Measurements from ENCODE around the gene RPTOR.

The RPTOR gene

DNA sequence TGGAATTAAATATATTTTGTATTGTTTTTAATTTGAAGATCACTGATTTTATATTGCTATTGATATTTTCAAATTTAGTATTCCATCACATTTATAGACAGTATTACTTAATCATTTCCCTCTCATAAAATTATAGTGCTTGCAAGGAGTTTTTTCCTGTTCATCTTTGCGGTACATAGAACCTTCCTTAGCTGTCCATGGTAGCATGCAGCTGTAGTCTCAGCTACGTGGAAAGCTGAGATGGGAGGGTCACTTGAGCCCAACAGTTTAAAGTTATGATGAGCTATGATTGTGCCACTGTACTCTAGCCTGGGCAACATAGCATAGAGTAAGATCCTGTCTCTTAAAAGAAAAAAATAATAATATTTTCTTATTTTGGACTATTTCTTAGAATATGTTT lies 231.2 kb downstream of the RPTOR start:
- TF ChIP-seq, protein P1, sequence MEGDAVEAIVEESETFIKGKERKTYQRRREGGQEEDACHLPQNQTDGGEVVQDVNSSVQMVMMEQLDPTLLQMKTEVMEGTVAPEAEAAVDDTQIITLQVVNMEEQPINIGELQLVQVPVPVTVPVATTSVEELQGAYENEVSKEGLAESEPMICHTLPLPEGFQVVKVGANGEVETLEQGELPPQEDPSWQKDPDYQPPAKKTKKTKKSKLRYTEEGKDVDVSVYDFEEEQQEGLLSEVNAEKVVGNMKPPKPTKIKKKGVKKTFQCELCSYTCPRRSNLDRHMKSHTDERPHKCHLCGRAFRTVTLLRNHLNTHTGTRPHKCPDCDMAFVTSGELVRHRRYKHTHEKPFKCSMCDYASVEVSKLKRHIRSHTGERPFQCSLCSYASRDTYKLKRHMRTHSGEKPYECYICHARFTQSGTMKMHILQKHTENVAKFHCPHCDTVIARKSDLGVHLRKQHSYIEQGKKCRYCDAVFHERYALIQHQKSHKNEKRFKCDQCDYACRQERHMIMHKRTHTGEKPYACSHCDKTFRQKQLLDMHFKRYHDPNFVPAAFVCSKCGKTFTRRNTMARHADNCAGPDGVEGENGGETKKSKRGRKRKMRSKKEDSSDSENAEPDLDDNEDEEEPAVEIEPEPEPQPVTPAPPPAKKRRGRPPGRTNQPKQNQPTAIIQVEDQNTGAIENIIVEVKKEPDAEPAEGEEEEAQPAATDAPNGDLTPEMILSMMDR (IDR thresholded peaks at IDR 0.05; ENCODE audit: low read depth, low read length, missing control alignments) = no peak
- Histone ChIP-seq H3K4me3 (ENCODE audit: low read depth, low read length) (no peak overlapping the region), H3K27ac (no peak overlapping the region), H3K36me3 (replicated peaks) (no peaks in the 10 kb centered on the region), H3K27me3 (replicated peaks) (no peaks in the 10 kb centered on the region)
- no peak for DNase-seq
- in situ Hi-C loops (cut with HindIII; ENCODE audit: low pct_ligation_motif_present, low sequenced_read_pairs) = no loop called here

DNA sequence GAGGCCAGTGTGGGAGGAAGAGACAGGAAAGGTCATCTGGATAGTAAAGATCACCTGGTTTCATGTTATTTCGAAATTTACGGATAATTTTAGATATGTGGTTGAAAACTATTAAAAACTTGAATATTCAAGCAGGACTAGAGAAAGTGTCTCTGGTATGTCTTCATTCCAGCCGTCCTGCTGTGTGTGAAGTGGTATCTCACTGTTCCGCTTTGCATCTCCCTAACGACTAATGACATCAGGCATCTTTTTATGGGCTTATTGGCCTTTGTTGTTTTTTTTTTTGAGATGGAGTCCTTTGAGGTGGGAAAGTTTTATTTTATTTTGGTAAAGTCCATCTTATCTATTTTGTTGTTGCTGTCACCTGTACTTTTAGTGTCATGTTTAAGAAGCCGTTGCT lies 232.6 kb downstream of the RPTOR start:
- in situ Hi-C loops (cut with HindIII; ENCODE audit: low pct_ligation_motif_present, low sequenced_read_pairs) = no loop called here
- H3K4me3 ChIP-seq (ENCODE audit: low read depth, low read length) = no peak overlapping the region

DNA sequence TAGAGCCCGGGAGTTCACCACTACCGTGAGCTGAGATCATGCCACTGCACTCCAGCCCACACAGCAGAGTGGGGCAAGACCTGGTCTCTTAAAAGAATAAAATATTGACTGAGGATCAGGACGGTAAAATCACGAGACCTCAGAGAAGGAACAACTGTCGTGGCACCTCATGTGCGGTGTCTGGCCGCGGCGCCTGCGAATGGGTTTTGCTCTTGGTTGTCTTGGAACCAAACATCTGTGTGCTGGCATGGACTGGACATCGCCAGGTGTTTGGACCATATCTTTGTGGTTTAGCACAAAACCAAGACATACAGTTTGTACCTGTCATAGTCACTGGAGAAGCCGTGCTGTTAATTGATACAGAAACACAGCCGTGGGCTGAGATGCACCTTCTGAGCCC lies 234.1 kb downstream of the RPTOR start:
- TF ChIP-seq, protein P1 (IDR thresholded peaks at IDR 0.05; ENCODE audit: low read depth, low read length, missing control alignments) = no peak
- no peak for DNase-seq
- in situ Hi-C loops (cut with HindIII; ENCODE audit: low pct_ligation_motif_present, low sequenced_read_pairs) = no loop called here
- H3K27ac ChIP-seq = no peak overlapping the region
- H3K36me3 ChIP-seq (replicated peaks) = no peaks in the 10 kb centered on the region
- H3K27me3 ChIP-seq (replicated peaks) = no peaks in the 10 kb centered on the region
- H3K4me3 ChIP-seq (ENCODE audit: low read depth, low read length) = no peak overlapping the region

More for the DNA sequence above, 232.6 kb downstream of the RPTOR start:
- Histone ChIP-seq H3K27ac (no peak overlapping the region), H3K36me3 (replicated peaks) (no peaks in the 10 kb centered on the region), H3K27me3 (replicated peaks) (no peaks in the 10 kb centered on the region)
- no peak for DNase-seq
- TF ChIP-seq, protein P1 (IDR thresholded peaks at IDR 0.05; ENCODE audit: low read depth, low read length, missing control alignments) = no peak

DNA sequence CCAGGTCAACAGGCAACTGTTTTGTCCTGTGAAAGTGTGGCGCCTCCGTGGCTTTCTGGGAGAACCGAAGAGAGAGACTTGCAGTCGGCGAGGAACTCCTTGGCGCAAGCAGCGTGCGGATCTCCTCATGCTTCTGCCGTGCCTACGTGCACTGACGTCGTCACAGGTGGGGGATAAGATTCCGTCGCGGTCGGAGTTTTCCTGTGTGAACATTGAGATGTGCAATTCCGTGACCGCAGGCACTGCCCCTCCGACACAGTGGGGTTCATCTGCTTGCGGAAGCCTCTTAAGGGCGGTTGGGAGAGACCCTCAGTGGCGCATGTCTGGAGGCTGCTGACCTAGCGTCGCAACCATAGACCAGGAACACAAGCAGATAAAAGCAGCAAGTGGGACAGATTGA lies 234.7 kb downstream of the RPTOR start:
- H3K27ac ChIP-seq = no peak overlapping the region
- H3K36me3 ChIP-seq (replicated peaks) = no peaks in the 10 kb centered on the region
- TF ChIP-seq, protein P1 (IDR thresholded peaks at IDR 0.05; ENCODE audit: low read depth, low read length, missing control alignments) = no peak
- H3K4me3 ChIP-seq (ENCODE audit: low read depth, low read length) = no peak overlapping the region
- H3K27me3 ChIP-seq (replicated peaks) = no peaks in the 10 kb centered on the region
- DNase-seq = no peak
- in situ Hi-C loops (cut with HindIII; ENCODE audit: low pct_ligation_motif_present, low sequenced_read_pairs) = no loop called here

DNA sequence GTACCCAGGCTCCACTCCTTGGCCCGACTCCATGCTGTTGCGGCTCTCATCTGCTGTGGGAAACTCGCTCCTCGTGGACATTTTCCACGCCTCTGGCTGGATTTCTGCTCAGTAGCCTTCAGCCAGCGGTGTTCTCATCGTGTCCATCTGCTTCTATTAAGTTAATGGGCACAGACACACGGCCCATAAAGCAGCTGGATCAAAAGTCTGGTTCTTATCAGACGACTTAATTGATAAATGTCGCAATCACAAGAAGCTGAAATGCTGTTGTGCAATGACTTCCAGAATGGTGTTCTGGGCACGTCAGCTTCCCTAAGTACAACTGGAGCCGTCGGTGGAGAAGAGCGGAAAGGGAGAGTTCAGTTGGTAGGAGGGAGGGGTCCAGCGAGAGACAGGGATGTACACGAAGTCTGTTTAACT lies 235.3 kb downstream of the RPTOR start:
- Histone ChIP-seq H3K4me3 (ENCODE audit: low read depth, low read length) (no peak overlapping the region), H3K27ac (no peak overlapping the region), H3K27me3 (replicated peaks) (no peaks in the 10 kb centered on the region), H3K36me3 (replicated peaks) (no peaks in the 10 kb centered on the region)
- in situ Hi-C loops (cut with HindIII; ENCODE audit: low pct_ligation_motif_present, low sequenced_read_pairs) = no loop called here
- TF ChIP-seq, protein P1 (IDR thresholded peaks at IDR 0.05; ENCODE audit: low read depth, low read length, missing control alignments) = no peak
- no peak for DNase-seq
